MM.1S (cell line): ENCODE results near the gene ACIN1.

Experiments used
- DNase-seq: peaks from one replicate; pipeline ENCODE4 v3.0.0-alpha.2; 2015
- H2AFZ ChIP-seq: fragments of 300-600 bp; sonication (generic); 2 replicates; pipeline ENCODE4 v1.6.0; 2016; ENCODE audit warnings: antibody characterized with exemption, low read length
- H3F3A ChIP-seq: fragments of 300-600 bp; sonication (generic); 2 replicates; pipeline ENCODE4 v1.6.1; 2016; ENCODE audit warnings: mild to moderate bottlenecking, antibody characterized with exemption, low read length, moderate library complexity, mixed read lengths; ENCODE audit not compliant: insufficient read depth
- H3K27ac ChIP-seq: fragments of 300-600 bp; sonication (generic); 2 replicates; pipeline ENCODE4 v1.5.1; 2016; ENCODE audit warnings: mild to moderate bottlenecking, low read length
- H3K27me3 ChIP-seq: fragments of 300-600 bp; sonication (generic); replicated peaks from 2 replicates; pipeline ENCODE4 v1.6.0; 2016; ENCODE audit warnings: low read length; ENCODE audit not compliant: insufficient read depth
- H3K36me3 ChIP-seq: fragments of 300-600 bp; sonication (generic); replicated peaks from 2 replicates; pipeline ENCODE4 v1.6.1; 2016; ENCODE audit warnings: mild to moderate bottlenecking, low read length, mixed read lengths; ENCODE audit not compliant: insufficient read depth
- H3K4me1 ChIP-seq: fragments of 300-600 bp; sonication (generic); 2 replicates; pipeline ENCODE4 v1.6.1; 2016; ENCODE audit warnings: low read length, mixed read lengths
- H3K4me2 ChIP-seq: fragments of 300-600 bp; sonication (generic); 2 replicates; pipeline ENCODE4 v1.6.0; 2016; ENCODE audit warnings: low read depth, low read length
- H3K4me3 ChIP-seq: fragments of 300-600 bp; sonication (generic); 2 replicates; pipeline ENCODE4 v1.5.1; 2016; ENCODE audit warnings: low read length, mixed read lengths
- H3K79me2 ChIP-seq: fragments of 300-600 bp; sonication (generic); 2 replicates; pipeline ENCODE4 v1.6.1; 2016; ENCODE audit warnings: mixed run types, low read length, mixed read lengths
- H3K9ac ChIP-seq: fragments of 300-600 bp; sonication (generic); 2 replicates; pipeline ENCODE4 v1.6.1; 2016; ENCODE audit warnings: low read length, mixed read lengths
- H3K9me2 ChIP-seq: fragments of 300-600 bp; sonication (generic); replicated peaks from 2 replicates; pipeline ENCODE4 v1.6.1; 2016; ENCODE audit warnings: mild to moderate bottlenecking, low read length, mixed read lengths; ENCODE audit not compliant: insufficient read depth
- H3K9me3 ChIP-seq: fragments of 300-600 bp; sonication (generic); replicated peaks from 2 replicates; pipeline ENCODE4 v1.6.1; 2016; ENCODE audit warnings: mild to moderate bottlenecking, low read length, mixed read lengths; ENCODE audit not compliant: insufficient read depth
- H4K20me1 ChIP-seq: fragments of 300-600 bp; sonication (generic); 2 replicates; pipeline ENCODE4 v1.6.1; 2016; ENCODE audit warnings: mild to moderate bottlenecking, low read length, moderate library complexity, mixed read lengths; ENCODE audit not compliant: insufficient read depth
- EZH2 ChIP-seq: fragments of 300-600 bp; sonication (generic); optimal IDR thresholded peaks from 2 replicates; pipeline ENCODE3; 2017; ENCODE audit warnings: low read depth, mild to moderate bottlenecking, antibody characterized with exemption, low read length, mixed read lengths
- EZH2phosphoT487 ChIP-seq: fragments of 300-600 bp; sonication (generic); IDR thresholded peaks from 2 replicates; pipeline ENCODE4 v1.6.1; 2018; ENCODE audit warnings: antibody characterized with exemption, low read length
- TF ChIP-seq, protein P1 (sequence below): fragments of 300-600 bp; sonication (generic); IDR thresholded peaks from 2 replicates; pipeline ENCODE4 v1.5.1; 2016; ENCODE audit warnings: antibody characterized with exemption, low read length, mixed read lengths

ACIN1 gene

DNA sequence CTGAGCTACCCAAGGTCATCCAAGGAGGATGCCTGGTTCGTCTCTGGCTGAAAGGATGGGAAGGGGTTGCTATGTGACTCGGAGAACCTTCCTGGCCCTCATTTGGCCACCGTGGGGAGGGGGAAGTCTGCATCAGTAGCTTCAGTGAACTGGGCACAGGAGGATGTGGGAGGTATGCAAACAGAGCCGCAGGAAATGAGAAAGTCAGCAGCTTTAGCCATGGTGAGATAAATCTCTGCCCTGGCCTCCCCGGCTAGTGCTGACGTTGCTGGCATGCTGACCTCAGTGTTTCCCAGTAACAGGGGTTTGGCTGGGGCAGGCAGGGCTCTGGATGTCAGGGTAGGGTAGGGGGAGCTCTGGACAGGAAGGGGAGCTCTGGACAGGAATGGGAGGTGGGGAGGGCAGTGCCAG is 26.4 kb upstream of the ACIN1 start:
- peak; percentile 65 for DNase-seq
- TF ChIP-seq EZH2 (no peak), EZH2phosphoT487 (no peak)
- TF ChIP-seq, protein P1, sequence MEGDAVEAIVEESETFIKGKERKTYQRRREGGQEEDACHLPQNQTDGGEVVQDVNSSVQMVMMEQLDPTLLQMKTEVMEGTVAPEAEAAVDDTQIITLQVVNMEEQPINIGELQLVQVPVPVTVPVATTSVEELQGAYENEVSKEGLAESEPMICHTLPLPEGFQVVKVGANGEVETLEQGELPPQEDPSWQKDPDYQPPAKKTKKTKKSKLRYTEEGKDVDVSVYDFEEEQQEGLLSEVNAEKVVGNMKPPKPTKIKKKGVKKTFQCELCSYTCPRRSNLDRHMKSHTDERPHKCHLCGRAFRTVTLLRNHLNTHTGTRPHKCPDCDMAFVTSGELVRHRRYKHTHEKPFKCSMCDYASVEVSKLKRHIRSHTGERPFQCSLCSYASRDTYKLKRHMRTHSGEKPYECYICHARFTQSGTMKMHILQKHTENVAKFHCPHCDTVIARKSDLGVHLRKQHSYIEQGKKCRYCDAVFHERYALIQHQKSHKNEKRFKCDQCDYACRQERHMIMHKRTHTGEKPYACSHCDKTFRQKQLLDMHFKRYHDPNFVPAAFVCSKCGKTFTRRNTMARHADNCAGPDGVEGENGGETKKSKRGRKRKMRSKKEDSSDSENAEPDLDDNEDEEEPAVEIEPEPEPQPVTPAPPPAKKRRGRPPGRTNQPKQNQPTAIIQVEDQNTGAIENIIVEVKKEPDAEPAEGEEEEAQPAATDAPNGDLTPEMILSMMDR = no peak
- Histone ChIP-seq H3K27ac (peak overlapping the region; percentile 56; the same call in 1 of the 2 replicates), H3F3A (peaks cover 5% of the 10 kb centered on the region; the same call in 1 of the 2 replicates), H3K4me1 (peaks cover 11% of the 10 kb centered on the region), H3K4me2 (peak overlapping the region; percentile 83), H3K9ac (peak overlapping the region; percentile 25; the same call in 1 of the 2 replicates), H3K27me3 (no peaks in the 10 kb centered on the region), H3K4me3 (peak overlapping the region; percentile 24; the same call in 1 of the 2 replicates), H2AFZ (0 out of 2 replicates have a peak overlapping the region, but pooled peaks have one; percentile 35), H3K9me2 (no peaks in the 10 kb centered on the region), H3K36me3 (no peaks in the 10 kb centered on the region), H3K79me2 (no peaks in the 10 kb centered on the region), H3K9me3 (no peaks in the 10 kb centered on the region), H4K20me1 (no peaks in the 10 kb centered on the region)

- H3K9ac ChIP-seq = peak overlapping the region; percentile 25; the same call in 1 of the 2 replicates
- peak overlapping the region; percentile 83 for H3K4me2 ChIP-seq
- peak; percentile 71 for DNase-seq
- no peaks in the 10 kb centered on the region for H3K36me3 ChIP-seq
- H4K20me1 ChIP-seq = no peaks in the 10 kb centered on the region
- H3K4me3 ChIP-seq = peak overlapping the region; percentile 24; the same call in 1 of the 2 replicates
- TF ChIP-seq EZH2phosphoT487 (no peak), EZH2 (no peak)
- TF ChIP-seq, protein P1 = peak; percentile 96
- H2AFZ ChIP-seq = 0 out of 2 replicates have a peak overlapping the region, but pooled peaks have one; percentile 35
- H3K9me3 ChIP-seq = no peaks in the 10 kb centered on the region
- no peaks in the 10 kb centered on the region for H3K27me3 ChIP-seq
- peaks cover 5% of the 10 kb centered on the region; the same call in 1 of the 2 replicates for H3F3A ChIP-seq
- peaks cover 11% of the 10 kb centered on the region for H3K4me1 ChIP-seq
- H3K27ac ChIP-seq = peak overlapping the region; percentile 56; the same call in 1 of the 2 replicates
- no peaks in the 10 kb centered on the region for H3K9me2 ChIP-seq
- H3K79me2 ChIP-seq = no peaks in the 10 kb centered on the region
Measured at GRCh38 chr14:23120541-23121251, 25.8 kb upstream of the ACIN1 start.

DNA sequence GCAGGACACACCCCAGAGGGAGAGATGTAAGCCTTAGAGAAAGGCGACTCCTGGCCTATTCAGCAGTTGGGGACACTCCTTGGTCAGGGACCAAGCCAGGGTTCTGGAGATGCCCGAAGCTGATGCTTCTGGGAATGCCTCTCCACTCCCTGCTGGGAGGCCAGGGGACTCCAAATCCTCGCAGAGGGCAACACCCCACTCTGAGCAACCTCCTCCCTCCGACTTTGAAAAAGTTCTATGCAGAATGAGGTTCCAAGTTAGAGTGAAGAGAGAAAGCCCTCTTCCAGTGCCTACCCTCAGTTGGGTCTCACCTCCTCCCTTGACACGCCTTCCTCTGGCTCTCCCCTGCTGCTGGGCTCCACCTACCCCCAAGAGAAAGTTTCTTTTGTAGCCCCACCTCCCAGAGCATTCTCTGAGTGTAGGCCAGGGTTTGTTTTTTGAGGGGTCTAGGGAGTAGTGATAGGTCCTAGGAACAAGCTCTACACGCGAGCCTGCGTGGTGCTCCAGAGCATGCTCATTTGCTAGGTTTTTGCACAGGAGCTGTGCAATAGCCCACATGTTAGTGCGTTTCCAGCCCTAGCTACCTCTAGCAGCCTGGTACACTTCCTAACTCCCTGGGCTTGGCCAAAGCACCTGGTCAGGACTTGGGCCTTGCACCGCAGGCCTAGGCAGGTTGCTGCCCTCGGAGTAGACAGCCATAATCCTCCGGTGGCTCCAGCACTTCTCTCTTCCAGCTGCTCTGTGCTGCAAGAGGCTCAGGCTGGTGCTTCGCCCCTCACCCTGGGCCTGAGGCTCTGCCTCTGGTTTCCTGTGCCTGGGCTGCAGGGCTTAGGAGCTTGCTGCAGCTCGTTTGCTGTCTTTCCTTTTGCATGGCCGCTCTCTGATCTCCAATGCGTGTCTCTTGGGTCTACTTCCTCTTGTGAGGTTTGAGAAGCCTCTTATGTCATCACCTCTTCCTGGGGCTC is 24.7 kb upstream of the ACIN1 start:
- peaks cover 11% of the 10 kb centered on the region for H3K4me1 ChIP-seq
- no peak overlapping the region for H3K27ac ChIP-seq
- H3K4me2 ChIP-seq = no peak overlapping the region
- no peak for DNase-seq
- H3K79me2 ChIP-seq = no peaks in the 10 kb centered on the region
- H3K36me3 ChIP-seq = no peaks in the 10 kb centered on the region
- H3K9me2 ChIP-seq = no peaks in the 10 kb centered on the region
- H4K20me1 ChIP-seq = no peaks in the 10 kb centered on the region
- peaks cover 5% of the 10 kb centered on the region; the same call in 1 of the 2 replicates for H3F3A ChIP-seq
- no peak overlapping the region for H3K9ac ChIP-seq
- TF ChIP-seq EZH2 (no peak), EZH2phosphoT487 (no peak)
- TF ChIP-seq, protein P1 = no peak
- no peaks in the 10 kb centered on the region for H3K9me3 ChIP-seq
- H3K4me3 ChIP-seq = no peak overlapping the region
- no peaks in the 10 kb centered on the region for H3K27me3 ChIP-seq
- no peak overlapping the region for H2AFZ ChIP-seq
